Stimulated activated CD4-positive, alpha-beta T cell treated with anti-CD3 and anti-CD28 coated beads, Interleukin-2, amount 100 ng/mL, for 4 hours (primary cell): ENCODE data around the gene C12orf56.
"Not testable (repeated sequence)": the region's sequence is repeated elsewhere in the genome, so short reads cannot be mapped to it uniquely, and the experiment has no call there.

Experiments
- DNase-seq: peaks from one replicate; pipeline ENCODE4 v3.0.0-alpha.2; 2020; ENCODE audit warnings: low read depth

Gene C12orf56

GRCh38 chr12:64229796-64230195 is 160.8 kb downstream of the C12orf56 start:
- no peak for DNase-seq

- no peak for DNase-seq
These were observed 161.3 kb downstream of the C12orf56 start for GRCh38 chr12:64229240-64229639.

GRCh38 chr12:64225626-64226025 is 164.9 kb downstream of the C12orf56 start:
- DNase-seq, result no peak

- DNase-seq, result peak; percentile 89
These were observed 168.4 kb downstream of the C12orf56 start, which contains the start of gene KICS2 for GRCh38 chr12:64222009-64222765. Gene KICS2, minus strand, starts transcription at chr12:64222296. Its CDS starts 59 bp downstream, at chr12:64222237.

GRCh38 chr12:64221651-64222008 is 168.9 kb downstream of the C12orf56 start:
- peak; percentile 55 for DNase-seq

GRCh38 chr12:64220046-64220445 is 170.5 kb downstream of the C12orf56 start:
- DNase-seq, result no peak

- DNase-seq, result no peak
These were observed 171.4 kb downstream of the C12orf56 start for GRCh38 chr12:64219145-64219544.

GRCh38 chr12:64218597-64218996 is 172.0 kb downstream of the C12orf56 start:
- DNase-seq, result no peak

- DNase-seq, result not testable (repeated sequence)
These were observed 172.9 kb downstream of the C12orf56 start for GRCh38 chr12:64217643-64218042.

- DNase-seq, result no peak
These were observed 174.3 kb downstream of the C12orf56 start for GRCh38 chr12:64216239-64216638.
